K562 (cell line): ENCODE results near the gene KIF1A.

ENCODE experiments used
- BACH1 ChIP-seq: fragments of 200-800 bp; sonication (Bioruptor generic); IDR thresholded peaks from 2 replicates; pipeline ENCODE4 v1.6.1; 2016; ENCODE audit warnings: missing genetic modification characterization, missing compliant biosample characterization
- BHLHE40 ChIP-seq: IDR thresholded peaks from 2 replicates; pipeline ENCODE4 v1.6.1; 2011; ENCODE audit warnings: low read length, improper control_type of control experiment
- CTCF ChIP-seq, 3 experiments: IDR thresholded peaks in 2 of 3; conservative IDR thresholded peaks in 1 of 3; 2 replicates each; pipeline ENCODE4 v1.5.1; 2011 to 2012; ENCODE audit warnings: low read length in 3 of 3, mild to moderate bottlenecking in 3 of 3, control low read depth in 2 of 3, improper control_type of control experiment in 1 of 3, inconsistent platforms in 1 of 3, low read depth in 1 of 3, mixed read lengths in 1 of 3, moderate library complexity in 1 of 3; ENCODE audit not compliant: insufficient read depth in 2 of 3
- FOXK1 ChIP-seq: sonication (generic); formaldehyde crosslinking; IDR thresholded peaks from 2 replicates; pipeline ENCODE4 v1.8.0; 2022; ENCODE audit warnings: missing genetic modification reagents, mild to moderate bottlenecking, borderline replicate concordance
- HNRNPL ChIP-seq: fragments of 200-400 bp; formaldehyde crosslinking; IDR thresholded peaks from 2 replicates; pipeline ENCODE4 v1.6.1; 2017; ENCODE audit warnings: low read depth, mild to moderate bottlenecking, low read length
- NFYB ChIP-seq: IDR thresholded peaks from 2 replicates; pipeline ENCODE4 v1.6.1; 2011; ENCODE audit warnings: mild to moderate bottlenecking, moderate library complexity; ENCODE audit not compliant: insufficient read length; ENCODE audit errors: extremely low read depth
- PHF8 ChIP-seq: fragments of 200-600 bp; sonication (generic); IDR thresholded peaks from 2 replicates; pipeline ENCODE4 v1.6.1; 2012; ENCODE audit warnings: mixed run types, mild to moderate bottlenecking, inconsistent platforms, low read length, moderate library complexity, borderline replicate concordance
- POLR2A ChIP-seq: fragments of 450-650 bp; conservative IDR thresholded peaks from 2 replicates; pipeline ENCODE4 v1.6.1; 2016
- RB1 ChIP-seq: fragments of 450-650 bp; IDR thresholded peaks from 2 replicates; pipeline ENCODE4 v1.6.1; 2017; ENCODE audit warnings: low read depth, mild to moderate bottlenecking
- TBL1XR1 ChIP-seq, 2 experiments: IDR thresholded peaks; 2 replicates each; pipeline ENCODE4 v1.6.1; 2012; ENCODE audit warnings: improper control_type of control experiment in 2 of 2, low read length in 2 of 2, mild to moderate bottlenecking in 1 of 2
- TOE1 ChIP-seq, 2 experiments: fragments of 450-650 bp in 1 of 2; sonication (generic) in 1 of 2; formaldehyde crosslinking in 1 of 2; IDR thresholded peaks; 2 replicates each; pipeline versions ENCODE4 v1.7.1 to v1.8.0; 2016 to 2022; ENCODE audit warnings: borderline replicate concordance in 2 of 2, mild to moderate bottlenecking in 2 of 2, antibody characterized with exemption in 1 of 2, inconsistent platforms in 1 of 2, low read depth in 1 of 2, missing genetic modification reagents in 1 of 2, moderate library complexity in 1 of 2
- XRCC5 ChIP-seq: fragments of 200-400 bp; formaldehyde crosslinking; IDR thresholded peaks from 2 replicates; pipeline ENCODE4 v1.6.1; 2017; ENCODE audit warnings: low read depth, mild to moderate bottlenecking, low read length
- ZNF586 ChIP-seq: fragments of 450-650 bp; formaldehyde crosslinking; conservative IDR thresholded peaks from 2 replicates; pipeline ENCODE4 v1.4.0; 2020; ENCODE audit warnings: mild to moderate bottlenecking, moderate library complexity
- ZNF79 ChIP-seq: fragments of 250-450 bp; sonication (Bioruptor Pico); IDR thresholded peaks from 2 replicates; pipeline ENCODE4 v1.4.0; 2020; ENCODE audit warnings: low read depth, mild to moderate bottlenecking, moderate library complexity

- TF ChIP-seq RB1 (no peak), PHF8 (no peak), HNRNPL (no peak), POLR2A (no peak), CTCF (IDR thresholded peaks at IDR 0.05 in 2 of 3, conservative IDR thresholded peaks at IDR 0.05 in 1 of 3; ENCODE audit: insufficient read depth in 2 of 3, low read depth in 1 of 3, low read length in 3 of 3) (no peak), ZNF79 (CRISPR knock-in tag) (no peak), TOE1 (IDR thresholded peaks at IDR 0.05; ENCODE audit: borderline replicate concordance) (no peak), TOE1 (CRISPR knock-in tag; IDR thresholded peaks at IDR 0.05; ENCODE audit: borderline replicate concordance, low read depth) (no peak), XRCC5 (no peak), ZNF586 (CRISPR knock-in tag) (no peak), FOXK1 (CRISPR knock-in tag) (no peak), BHLHE40 (no peak), TBL1XR1 (IDR thresholded peaks at IDR 0.05; ENCODE audit: low read length in 2 of 2) (no peak), NFYB (no peak), BACH1 (tag) (no peak)
Observed at GRCh38 chr2:240778426-240778825, 41.6 kb downstream of the KIF1A start.
